CD14-positive monocyte (primary cell): ENCODE results near the gene CCDC150. TPM values are rescaled to one million over a fixed set of nuclear protein-coding genes. Genes with fewer than 3 reads are reported as not detected.
"Not testable (repeated sequence)": the region's sequence is repeated elsewhere in the genome, so short reads cannot be mapped to it uniquely, and the experiment has no call there.

Source experiments
- DNase-seq, 3 donors: peaks; one replicate each; pipeline ENCODE4 v3.0.0-alpha.2; 2011 to 2022
- H2AFZ ChIP-seq: 2 replicates; pipeline ENCODE4 v1.6.0; 2012; ENCODE audit warnings: mild to moderate bottlenecking, low read depth, low read length, inconsistent platforms; ENCODE audit not compliant: insufficient read depth, poor library complexity, severe bottlenecking
- H3K27ac ChIP-seq, 2 donors: 1 replicate in 1 of 2; 2 replicates in 1 of 2; pipeline ENCODE4 v1.5.1; 2012 to 2013; ENCODE audit warnings: low read length in 2 of 2, control low read depth in 1 of 2, inconsistent platforms in 1 of 2, low read depth in 1 of 2, mild to moderate bottlenecking in 1 of 2
- H3K27me3 ChIP-seq, 2 donors: one replicate each; pipeline versions ENCODE4 v1.6.0 to v1.6.1; 2011 to 2013; ENCODE audit warnings: low read length in 2 of 2; ENCODE audit not compliant: control insufficient read depth in 2 of 2, insufficient read depth in 2 of 2
- H3K36me3 ChIP-seq, 2 donors: replicated peaks in 1 of 2; 1 replicate in 1 of 2; 2 replicates in 1 of 2; pipeline versions ENCODE4 v1.5.1 to v1.6.1; 2012 to 2013; ENCODE audit warnings: low read length in 2 of 2, control low read depth in 1 of 2, inconsistent platforms in 1 of 2, mild to moderate bottlenecking in 1 of 2; ENCODE audit not compliant: insufficient read depth in 2 of 2, control insufficient read depth in 1 of 2
- H3K4me1 ChIP-seq, 2 donors: 1 replicate in 1 of 2; 2 replicates in 1 of 2; pipeline versions ENCODE4 v1.5.1 to v1.6.1; 2012 to 2013; ENCODE audit warnings: low read length in 2 of 2, control low read depth in 1 of 2, inconsistent platforms in 1 of 2, mild to moderate bottlenecking in 1 of 2, moderate library complexity in 1 of 2; ENCODE audit not compliant: insufficient read depth in 2 of 2, control insufficient read depth in 1 of 2
- H3K4me2 ChIP-seq: replicated peaks from 2 replicates; pipeline ENCODE3; 2012; ENCODE audit warnings: low read length, moderate library complexity, mild to moderate bottlenecking; ENCODE audit not compliant: poor library complexity, severe bottlenecking; ENCODE audit errors: extremely low read depth
- H3K4me3 ChIP-seq, 3 experiments: fragments of 200-600 bp in 1 of 3; sonication (generic) in 1 of 3; replicated peaks in 1 of 3; 1 replicate in 2 of 3; 2 replicates in 1 of 3; pipeline ENCODE4 v1.5.1; 2011 to 2013; ENCODE audit warnings: low read length in 3 of 3, mild to moderate bottlenecking in 3 of 3, control low read depth in 2 of 3, low read depth in 2 of 3, inconsistent platforms in 1 of 3, moderate library complexity in 1 of 3
- H3K79me2 ChIP-seq: 2 replicates; pipeline ENCODE4 v1.6.0; 2012; ENCODE audit warnings: mild to moderate bottlenecking, control low read depth, inconsistent platforms, low read length, moderate library complexity; ENCODE audit not compliant: insufficient read depth
- H3K9ac ChIP-seq: 2 replicates; pipeline ENCODE4 v1.6.0; 2017; ENCODE audit warnings: low read length, mild to moderate bottlenecking; ENCODE audit not compliant: insufficient read depth, poor library complexity, severe bottlenecking
- H3K9me3 ChIP-seq, 2 donors: replicated peaks in 1 of 2; 1 replicate in 1 of 2; 2 replicates in 1 of 2; pipeline versions ENCODE4 v1.5.1 to v1.6.1; 2012 to 2013; ENCODE audit warnings: low read length in 2 of 2, control low read depth in 1 of 2; ENCODE audit not compliant: control insufficient read depth in 1 of 2, insufficient read depth in 1 of 2
- H4K20me1 ChIP-seq: 2 replicates; pipeline ENCODE4 v1.6.0; 2012; ENCODE audit warnings: mild to moderate bottlenecking, low read length, control low read depth, moderate library complexity; ENCODE audit not compliant: insufficient read depth
- H3K27ac Mint-ChIP-seq, 7 donors: one replicate each; pipeline ENCODE4 v1.8.0; 2020; ENCODE audit warnings: mild to moderate bottlenecking in 7 of 7, mixed read lengths in 7 of 7, moderate library complexity in 6 of 7, inconsistent platforms in 2 of 7
- H3K27me3 Mint-ChIP-seq, 3 donors: one replicate each; pipeline ENCODE4 v1.8.0; 2021 to 2022; ENCODE audit warnings: low read depth in 3 of 3, mild to moderate bottlenecking in 3 of 3, mixed read lengths in 3 of 3, moderate library complexity in 3 of 3, inconsistent platforms in 1 of 3
- H3K36me3 Mint-ChIP-seq, 2 donors: one replicate each; pipeline ENCODE4 v1.8.0; 2020; ENCODE audit warnings: mixed read lengths in 2 of 2, inconsistent platforms in 1 of 2, mild to moderate bottlenecking in 1 of 2
- H3K4me1 Mint-ChIP-seq: one replicate; pipeline ENCODE4 v1.8.0; 2020; ENCODE audit warnings: mild to moderate bottlenecking, mixed read lengths
- H3K4me3 Mint-ChIP-seq, 2 donors: one replicate each; pipeline ENCODE4 v1.8.0; 2020; ENCODE audit warnings: mild to moderate bottlenecking in 2 of 2, mixed read lengths in 2 of 2, moderate library complexity in 1 of 2
- H3K9me3 Mint-ChIP-seq, 7 donors: one replicate each; pipeline ENCODE4 v1.8.0; 2020 to 2022; ENCODE audit warnings: mixed read lengths in 7 of 7, mild to moderate bottlenecking in 6 of 7, moderate library complexity in 6 of 7, inconsistent platforms in 2 of 7
- WGBS: methylation state at CpG from one replicate; pipeline ENCODE4 v1.1.5; 2013; ENCODE audit warnings: missing lambda C conversion rate; ENCODE audit not compliant: insufficient coverage; 5-methylcytosine and 5-hydroxymethylcytosine counted together
- intact Hi-C, 2 donors: fragments of 100-400 bp; cut with micrococcal nuclease; formaldehyde crosslinking; loops; one replicate each; pipeline versions ENCODE4 v1.15.0 to v1.15.1; 2023
- polyA plus RNA-seq, 3 donors: library from polyadenylated mRNA; depleted of rRNA in 1 of 3; unstranded in 2 of 3; stranded (reverse) in 1 of 3; fragments of 300-500 nt in 2 of 3; fragments of >200 nt in 1 of 3; fragmentation: Illumina TruSeq in 2 of 3; gene quantifications; 1 replicate in 2 of 3; 2 replicates in 1 of 3; pipeline ENCODE4 v1.2.3, GENCODE V29; 2012 to 2021
- TF ChIP-seq, protein P1 (sequence below): fragments of 200-600 bp; IDR thresholded peaks from one replicate; pipeline ENCODE4 v1.8.0; 2022; ENCODE audit warnings: antibody characterized with exemption, mild to moderate bottlenecking

Gene CCDC150
- polyA plus RNA-seq, 3 donors, result 0.09 TPM; not detected in 2

- Histone ChIP-seq H3K36me3 (peaks cover 0 to 33% of the 10 kb centered on the region in 2 donors), H4K20me1 (no peaks in the 10 kb centered on the region), H3K27ac (no peak overlapping the region), H3K9ac (no peak overlapping the region), H3K4me2 (no peak overlapping the region), H2AFZ (no peak overlapping the region), H3K9me3 (no peaks in the 10 kb centered on the region), H3K4me3 (no peak overlapping the region), H3K4me1 (no peaks in the 10 kb centered on the region), H3K79me2 (no peaks in the 10 kb centered on the region), H3K27me3 (no peaks in the 10 kb centered on the region)
- DNase-seq, result no peak
- 94% methylated on average over 3 of the region's 4 CpGs for WGBS
- H3K4me3 Mint-ChIP-seq, result no peak overlapping the region
- no peaks in the 10 kb centered on the region for H3K9me3 Mint-ChIP-seq
- H3K27ac Mint-ChIP-seq, result no peak overlapping the region
- no peaks in the 10 kb centered on the region for H3K27me3 Mint-ChIP-seq
- TF ChIP-seq, protein P1, sequence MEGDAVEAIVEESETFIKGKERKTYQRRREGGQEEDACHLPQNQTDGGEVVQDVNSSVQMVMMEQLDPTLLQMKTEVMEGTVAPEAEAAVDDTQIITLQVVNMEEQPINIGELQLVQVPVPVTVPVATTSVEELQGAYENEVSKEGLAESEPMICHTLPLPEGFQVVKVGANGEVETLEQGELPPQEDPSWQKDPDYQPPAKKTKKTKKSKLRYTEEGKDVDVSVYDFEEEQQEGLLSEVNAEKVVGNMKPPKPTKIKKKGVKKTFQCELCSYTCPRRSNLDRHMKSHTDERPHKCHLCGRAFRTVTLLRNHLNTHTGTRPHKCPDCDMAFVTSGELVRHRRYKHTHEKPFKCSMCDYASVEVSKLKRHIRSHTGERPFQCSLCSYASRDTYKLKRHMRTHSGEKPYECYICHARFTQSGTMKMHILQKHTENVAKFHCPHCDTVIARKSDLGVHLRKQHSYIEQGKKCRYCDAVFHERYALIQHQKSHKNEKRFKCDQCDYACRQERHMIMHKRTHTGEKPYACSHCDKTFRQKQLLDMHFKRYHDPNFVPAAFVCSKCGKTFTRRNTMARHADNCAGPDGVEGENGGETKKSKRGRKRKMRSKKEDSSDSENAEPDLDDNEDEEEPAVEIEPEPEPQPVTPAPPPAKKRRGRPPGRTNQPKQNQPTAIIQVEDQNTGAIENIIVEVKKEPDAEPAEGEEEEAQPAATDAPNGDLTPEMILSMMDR, result no peak
- H3K36me3 Mint-ChIP-seq, result peaks cover 29 to 39% of the 10 kb centered on the region in 2 donors
- intact Hi-C loops, result no loop called here
- no peaks in the 10 kb centered on the region for H3K4me1 Mint-ChIP-seq
These were observed 86.4 kb downstream of the CCDC150 start for GRCh38 chr2:196725882-196726281.

DNA sequence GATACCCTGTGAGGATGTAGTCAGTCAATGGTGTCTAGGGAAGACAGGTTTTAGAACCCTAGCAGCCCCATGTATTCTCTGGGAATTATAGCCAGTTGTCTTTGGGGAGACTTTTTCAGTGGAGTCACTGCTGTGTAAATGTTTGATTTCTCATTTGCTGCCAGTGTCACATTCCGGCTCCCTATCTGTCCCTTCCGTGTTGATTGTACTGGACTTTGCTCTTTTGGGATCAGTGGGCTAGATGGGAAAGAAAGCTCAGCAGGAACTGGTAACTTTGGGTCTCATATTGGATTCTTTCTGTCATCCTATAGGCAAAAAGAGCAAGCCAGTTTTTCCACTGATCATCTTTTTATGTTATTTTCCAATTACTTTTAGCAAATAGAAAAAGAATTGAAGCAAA lies 89.9 kb downstream of the CCDC150 start:
- Histone ChIP-seq H3K4me3 (no peak overlapping the region), H3K79me2 (no peaks in the 10 kb centered on the region), H3K9me3 (peaks cover 3% of the 10 kb centered on the region in 2 donors), H3K4me2 (no peak overlapping the region), H3K27ac (no peak overlapping the region), H3K27me3 (no peaks in the 10 kb centered on the region), H3K4me1 (no peaks in the 10 kb centered on the region), H3K36me3 (peaks cover 0 to 47% of the 10 kb centered on the region in 2 donors), H4K20me1 (no peaks in the 10 kb centered on the region), H3K9ac (no peak overlapping the region), H2AFZ (no peak overlapping the region)
- 95% methylated on average over 2 of the region's 2 CpGs for WGBS
- H3K36me3 Mint-ChIP-seq, result peaks cover 40 to 49% of the 10 kb centered on the region in 2 donors
- DNase-seq, result no peak
- H3K27me3 Mint-ChIP-seq, result no peaks in the 10 kb centered on the region
- no peak overlapping the region for H3K4me3 Mint-ChIP-seq
- intact Hi-C loops, result no loop called here
- no peaks in the 10 kb centered on the region for H3K4me1 Mint-ChIP-seq
- no peak overlapping the region for H3K27ac Mint-ChIP-seq
- TF ChIP-seq, protein P1, result no peak
- H3K9me3 Mint-ChIP-seq, result peaks cover 0 to 6% (median 3%) of the 10 kb centered on the region in 7 donors

DNA sequence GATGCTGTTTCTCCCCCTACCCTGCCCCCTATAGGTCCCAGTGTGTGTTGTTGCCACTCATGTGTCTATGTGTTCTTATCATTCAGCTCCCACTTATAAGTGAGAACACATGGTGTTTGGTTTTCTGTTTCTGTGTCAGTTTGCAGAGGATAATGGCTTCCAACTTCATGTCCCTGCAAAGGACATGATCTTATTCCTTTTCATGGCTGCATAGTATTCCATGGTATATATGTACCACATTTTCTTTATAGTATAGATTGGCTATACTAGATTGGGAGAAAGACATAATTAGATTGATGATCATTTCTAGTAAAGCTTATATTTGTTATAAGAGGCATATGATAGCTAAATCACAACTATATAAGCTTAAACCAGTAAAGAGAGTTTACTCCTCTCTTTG lies 97.1 kb downstream of the CCDC150 start:
- H3K27ac Mint-ChIP-seq, result not testable (repeated sequence)

More for the DNA sequence above, 97.1 kb downstream of the CCDC150 start:
- intact Hi-C loops, H3K4me1 Mint-ChIP-seq, H3K79me2 ChIP-seq, H3K27me3 ChIP-seq, H3K4me3 Mint-ChIP-seq, H2AFZ ChIP-seq, H3K27me3 Mint-ChIP-seq, H3K4me3 ChIP-seq, DNase-seq, H3K9ac ChIP-seq, H3K4me1 ChIP-seq, H3K4me2 ChIP-seq, H3K27ac ChIP-seq, H4K20me1 ChIP-seq: not testable (repeated sequence)
- H3K9me3 Mint-ChIP-seq, result peaks cover 11 to 33% (median 21%) of the 10 kb centered on the region in 7 donors
- peaks cover 27 to 42% of the 10 kb centered on the region in 2 donors for H3K36me3 Mint-ChIP-seq
- H3K9me3 ChIP-seq, result peaks cover 12 to 14% of the 10 kb centered on the region in 2 donors
- H3K36me3 ChIP-seq, result peaks cover 0 to 19% of the 10 kb centered on the region in 2 donors
